GM23248 (cell line): ENCODE results near the gene DOK7.

Experiments
- EZH2 ChIP-seq: fragments of 200-600 bp; sonication (generic); IDR thresholded peaks from 2 replicates; pipeline ENCODE4 v1.6.1; 2018; ENCODE audit warnings: antibody characterized with exemption, mild to moderate bottlenecking; ENCODE audit not compliant: insufficient read depth, poor library complexity, severe bottlenecking
- EZH2phosphoT487 ChIP-seq: fragments of 200-600 bp; sonication (generic); IDR thresholded peaks from 2 replicates; pipeline ENCODE4 v1.6.1; 2018; ENCODE audit warnings: antibody characterized with exemption, moderate library complexity, mild to moderate bottlenecking, low read depth; ENCODE audit not compliant: insufficient read depth

GRCh38 chr4:3498901-3499510 is 35.9 kb downstream of the DOK7 start:
- TF ChIP-seq EZH2phosphoT487 (no peak), EZH2 (no peak)
